Testis (tissue), 2 donors: ENCODE measurements around the gene NELL1.

Source experiments
- POLR2A ChIP-seq: fragments of 450-650 bp; IDR thresholded peaks from one replicate; pipeline ENCODE4 v1.6.1; 2017; ENCODE audit warnings: antibody characterized with exemption, mild to moderate bottlenecking, moderate library complexity
- TF ChIP-seq, protein P1 (sequence below), 3 experiments: fragments of 450-650 bp in 2 of 3; fragments of 200-600 bp in 1 of 3; sonication (generic) in 1 of 3; IDR thresholded peaks; one replicate each; pipeline ENCODE4 v1.5.1; 2016 to 2019; ENCODE audit warnings: antibody characterized with exemption in 3 of 3, mild to moderate bottlenecking in 2 of 3, moderate library complexity in 1 of 3

DNA sequence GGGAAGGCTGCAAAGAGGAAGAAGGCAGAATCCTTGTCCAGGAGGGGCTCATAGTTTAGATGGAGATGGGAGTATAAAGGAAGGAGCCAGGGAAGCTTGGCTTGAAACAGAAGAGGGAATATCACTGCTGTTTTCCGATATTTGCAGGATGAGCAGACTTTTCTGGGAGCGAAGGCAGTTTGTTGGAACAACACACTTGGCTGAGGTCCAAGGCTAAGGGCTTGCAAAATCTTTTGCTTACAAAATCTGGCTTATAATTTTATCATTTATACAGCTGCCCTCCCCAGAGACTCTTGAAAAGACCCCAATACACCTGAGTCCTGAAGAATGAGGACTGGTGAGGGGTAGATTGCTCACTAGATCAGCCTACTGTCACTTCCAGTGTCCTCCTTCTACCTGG is 174.8 kb downstream of the NELL1 start:
- TF ChIP-seq POLR2A, result no peak
- TF ChIP-seq, protein P1, sequence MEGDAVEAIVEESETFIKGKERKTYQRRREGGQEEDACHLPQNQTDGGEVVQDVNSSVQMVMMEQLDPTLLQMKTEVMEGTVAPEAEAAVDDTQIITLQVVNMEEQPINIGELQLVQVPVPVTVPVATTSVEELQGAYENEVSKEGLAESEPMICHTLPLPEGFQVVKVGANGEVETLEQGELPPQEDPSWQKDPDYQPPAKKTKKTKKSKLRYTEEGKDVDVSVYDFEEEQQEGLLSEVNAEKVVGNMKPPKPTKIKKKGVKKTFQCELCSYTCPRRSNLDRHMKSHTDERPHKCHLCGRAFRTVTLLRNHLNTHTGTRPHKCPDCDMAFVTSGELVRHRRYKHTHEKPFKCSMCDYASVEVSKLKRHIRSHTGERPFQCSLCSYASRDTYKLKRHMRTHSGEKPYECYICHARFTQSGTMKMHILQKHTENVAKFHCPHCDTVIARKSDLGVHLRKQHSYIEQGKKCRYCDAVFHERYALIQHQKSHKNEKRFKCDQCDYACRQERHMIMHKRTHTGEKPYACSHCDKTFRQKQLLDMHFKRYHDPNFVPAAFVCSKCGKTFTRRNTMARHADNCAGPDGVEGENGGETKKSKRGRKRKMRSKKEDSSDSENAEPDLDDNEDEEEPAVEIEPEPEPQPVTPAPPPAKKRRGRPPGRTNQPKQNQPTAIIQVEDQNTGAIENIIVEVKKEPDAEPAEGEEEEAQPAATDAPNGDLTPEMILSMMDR (IDR thresholded peaks at IDR 0.05), result no peak
